ENCODE results near the gene MYO1D.

MYO1D gene

GRCh38 chr17:32488177-32488542 is 388.8 kb downstream of the MYO1D start:
- DNase-seq (ENCODE audit: low read depth, low spot score): no peak

GRCh38 chr17:32487473-32488176 is 389.3 kb downstream of the MYO1D start:
- DNase-seq (ENCODE audit: low read depth, low spot score): no peak

GRCh38 chr17:32486701-32487472 is 390.0 kb downstream of the MYO1D start, which contains the start of gene CDK5R1:
Gene CDK5R1, plus strand, starts transcription at chr17:32486993. Its CDS starts 628 bp downstream, at chr17:32487621.
- no peak for DNase-seq (ENCODE audit: low read depth, low spot score)

- no peak for DNase-seq (ENCODE audit: low read depth, low spot score)
Measured at GRCh38 chr17:32486111-32486700, 390.7 kb downstream of the MYO1D start.

GRCh38 chr17:32485261-32486110 is 391.4 kb downstream of the MYO1D start:
- no peak for DNase-seq (ENCODE audit: low read depth, low spot score)

- DNase-seq (ENCODE audit: low read depth, low spot score): no peak
Measured at GRCh38 chr17:32484628-32485027, 392.3 kb downstream of the MYO1D start.

- DNase-seq (ENCODE audit: low read depth, low spot score): no peak
Measured at GRCh38 chr17:32484041-32484461, 392.9 kb downstream of the MYO1D start.

- DNase-seq (ENCODE audit: low read depth, low spot score): no peak
Measured at GRCh38 chr17:32483451-32484019, 393.4 kb downstream of the MYO1D start.

GRCh38 chr17:32482568-32483320 is 394.2 kb downstream of the MYO1D start:
- no peak for DNase-seq (ENCODE audit: low read depth, low spot score)

GRCh38 chr17:32481193-32481592 is 395.7 kb downstream of the MYO1D start:
- DNase-seq (ENCODE audit: low read depth, low spot score): no peak

- no peak for DNase-seq (ENCODE audit: low read depth, low spot score)
Measured at GRCh38 chr17:32479074-32479617, 397.8 kb downstream of the MYO1D start.

- no peak for DNase-seq (ENCODE audit: low read depth, low spot score)
Measured at GRCh38 chr17:32477220-32477619, 399.7 kb downstream of the MYO1D start.

- DNase-seq (ENCODE audit: low read depth, low spot score): no peak
Measured at GRCh38 chr17:32475258-32475657, 401.7 kb downstream of the MYO1D start.

- DNase-seq (ENCODE audit: low read depth, low spot score): no peak
Measured at GRCh38 chr17:32471652-32472051, 405.3 kb downstream of the MYO1D start.

GRCh38 chr17:32470405-32471167 is 406.3 kb downstream of the MYO1D start:
- DNase-seq (ENCODE audit: low read depth, low spot score): no peak

GRCh38 chr17:32467949-32468348 is 409.0 kb downstream of the MYO1D start:
- DNase-seq (ENCODE audit: low read depth, low spot score): no peak

- no peak for DNase-seq (ENCODE audit: low read depth, low spot score)
Measured at GRCh38 chr17:32464374-32464773, 412.6 kb downstream of the MYO1D start.

- no peak for DNase-seq (ENCODE audit: low read depth, low spot score)
Measured at GRCh38 chr17:32463304-32463703, 413.6 kb downstream of the MYO1D start.

- peak; percentile 39 for DNase-seq (ENCODE audit: low read depth, low spot score)
Measured at GRCh38 chr17:32461853-32462617, 414.9 kb downstream of the MYO1D start.
